Left cardiac atrium (tissue), 4 donors: Measurements from ENCODE around the gene PTGER1. TPM values are rescaled to one million over a fixed set of nuclear protein-coding genes. Genes with fewer than 3 reads are reported as not detected.
"Not testable (repeated sequence)": the region's sequence is repeated elsewhere in the genome, so short reads cannot be mapped to it uniquely, and the experiment has no call there.

ENCODE experiments used
- ATAC-seq, 2 donors: fragments of 200-7000 bp; cut with Tn5 transposase; one replicate each; pipeline ENCODE4 v1.9.1; 2020; ENCODE audit warnings: mild to moderate bottlenecking in 2 of 2, moderate library complexity in 2 of 2
- DNase-seq: peaks from one replicate; pipeline ENCODE4 v3.0.0-alpha.2; 2020
- intact Hi-C, 2 donors: fragments of 100-400 bp; cut with DNase I; formaldehyde crosslinking; loops; one replicate each; pipeline versions ENCODE4 v1.14.1 to v1.15.1; 2022 to 2023
- total RNA-seq, 2 donors: library from RNA; stranded (reverse); fragmentation: NEBNext Ultra II Directional; extraction: Animal tissue kit (Norgen Biotek cat#: 25700); gene quantifications; one replicate each; pipeline ENCODE4 v1.2.1, GENCODE V29; 2021
- donor health status: DM: no; HTN: yes; CAD: no.
- donor health status: DM: no; HTN: yes; CAD: no; lungs with severe emphysema.
- donor health status: DM: yes; HTN: yes; CAD: no.
- donor health status: Dilated cardiomyopathy.

Gene PTGER1
- total RNA-seq, 2 donors from 2014 or later = 0.24 to 0.97 TPM

DNA sequence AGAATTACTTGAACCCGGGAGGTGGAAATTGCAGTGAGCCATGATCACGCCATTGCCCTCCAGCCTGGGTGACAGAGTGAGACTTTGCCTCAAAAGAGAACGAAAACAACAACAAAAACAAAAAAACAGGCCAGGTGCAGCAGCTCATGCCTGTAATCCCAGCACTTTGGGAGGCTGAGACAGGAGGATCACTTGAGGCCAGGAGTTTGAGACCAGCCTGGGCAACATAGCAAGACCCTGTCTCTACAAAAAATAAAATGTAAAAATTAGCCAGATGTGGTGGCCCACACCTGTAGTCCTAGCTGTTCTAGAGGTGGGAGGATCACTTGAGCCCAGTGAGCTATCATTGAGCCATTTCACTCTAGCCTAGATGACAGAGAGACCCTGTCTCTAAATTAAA is 22.9 kb downstream of the PTGER1 start:
- ATAC-seq, intact Hi-C loops, DNase-seq: not testable (repeated sequence)

DNA sequence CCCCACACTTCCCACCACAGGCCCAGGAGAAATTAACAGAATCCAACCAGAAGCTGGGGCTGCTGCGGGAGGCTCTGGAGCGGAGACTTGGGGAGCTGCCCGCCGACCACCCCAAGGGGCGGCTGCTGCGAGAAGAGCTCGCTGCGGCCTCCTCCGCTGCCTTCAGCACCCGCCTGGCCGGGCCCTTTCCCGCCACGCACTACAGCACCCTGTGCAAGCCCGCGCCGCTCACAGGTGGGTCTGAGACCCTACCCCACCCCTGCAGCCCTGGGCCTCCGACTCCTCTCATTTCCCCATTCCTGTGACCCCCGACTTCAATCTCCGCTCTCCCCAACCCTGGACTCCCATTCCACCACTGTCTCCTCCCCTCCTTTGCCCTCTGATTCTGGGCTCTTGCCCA is 24.3 kb downstream of the PTGER1 start:
- DNase-seq (no peak), ATAC-seq (no peak)
- intact Hi-C loops = no loop called here

DNA sequence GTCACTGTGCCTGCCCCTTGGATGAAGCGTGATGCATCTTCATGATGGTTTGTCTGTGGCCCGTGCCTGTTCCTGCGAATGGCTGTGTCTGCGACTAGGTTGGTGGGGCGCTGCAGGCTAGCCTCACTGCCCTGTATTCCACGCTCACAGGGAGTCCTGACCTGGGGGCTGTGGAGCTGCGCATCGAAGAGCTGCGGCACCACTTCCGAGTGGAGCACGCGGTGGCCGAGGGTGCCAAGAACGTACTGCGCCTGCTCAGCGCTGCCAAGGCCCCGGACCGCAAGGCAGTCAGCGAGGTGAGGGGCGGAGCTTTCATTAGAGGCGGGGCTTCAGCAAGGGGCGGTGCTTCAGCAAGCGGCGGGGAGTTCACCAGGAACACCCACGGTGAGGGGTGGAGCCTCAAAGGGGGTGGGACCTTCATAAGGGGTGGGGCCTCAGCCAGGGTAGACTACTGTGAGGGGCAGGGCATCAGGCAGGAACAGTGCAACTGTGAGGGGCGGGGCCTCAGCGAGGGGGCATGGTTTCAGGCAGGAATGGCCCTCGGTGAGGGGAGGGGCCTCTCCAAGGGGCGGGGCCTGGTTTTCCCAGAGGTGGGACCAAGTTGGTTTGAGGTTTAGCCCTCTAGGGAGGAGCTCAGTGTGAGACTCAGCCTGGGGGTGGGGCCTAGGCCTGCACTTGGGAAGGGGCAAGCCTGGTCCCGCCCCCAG is 24.8 kb downstream of the PTGER1 start:
- intact Hi-C loops = no loop called here
- DNase-seq (peak; percentile 60), ATAC-seq (peak; percentile 12 to 61)

DNA sequence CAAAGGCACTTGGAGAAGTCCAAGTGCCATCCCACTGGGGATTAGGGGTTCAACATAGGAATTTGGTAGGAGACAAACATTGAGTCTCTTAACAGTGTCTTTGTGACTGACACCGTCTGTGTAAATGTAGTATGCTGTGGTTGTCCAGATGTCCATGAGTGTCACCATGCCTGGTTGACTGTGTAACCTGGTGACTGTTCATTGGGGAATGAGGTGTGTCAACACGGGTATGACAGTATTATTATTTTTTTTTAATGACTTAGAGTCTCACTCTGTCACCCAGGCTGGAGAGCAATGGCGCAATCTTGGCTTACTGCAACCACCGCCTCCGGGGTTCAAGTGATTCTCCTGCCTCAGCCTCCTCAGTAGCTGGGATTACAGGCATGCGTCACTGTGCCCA is 25.8 kb downstream of the PTGER1 start:
- intact Hi-C loops = no loop called here

DNA sequence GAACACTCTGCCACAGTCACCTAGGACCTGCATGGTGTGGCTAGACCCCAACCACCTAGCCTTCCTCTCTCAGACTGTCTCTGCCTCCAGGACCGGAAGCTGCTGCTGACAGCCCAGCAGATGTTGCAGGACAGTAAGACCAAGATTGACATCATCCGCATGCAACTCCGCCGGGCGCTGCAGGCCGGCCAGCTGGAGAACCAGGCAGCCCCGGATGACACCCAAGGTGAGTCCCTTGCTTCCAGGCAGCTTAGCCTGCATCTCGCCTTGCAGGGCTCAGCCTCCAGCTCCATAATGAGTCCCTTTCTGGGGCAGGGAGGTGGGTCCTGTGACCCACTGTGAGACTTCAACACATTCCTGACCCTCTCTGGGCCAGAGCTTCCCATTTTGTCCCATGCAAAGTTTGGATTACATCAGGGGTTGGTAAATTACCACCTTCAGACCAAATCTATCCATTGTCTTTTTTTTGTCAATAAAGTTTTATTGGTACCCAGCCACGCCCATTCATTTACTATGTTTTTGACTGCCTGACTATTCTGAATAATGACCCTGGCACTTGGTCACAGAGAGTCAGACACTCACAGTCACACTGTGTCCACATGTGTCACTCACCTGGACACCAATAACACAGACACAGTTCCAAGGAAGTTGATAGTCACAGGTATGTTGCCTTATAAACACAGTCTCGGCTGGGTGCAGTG is 28.7 kb downstream of the PTGER1 start:
- intact Hi-C loops = no loop called here
- no peak for DNase-seq
- ATAC-seq = no peak

More for the DNA sequence above, 25.8 kb downstream of the PTGER1 start:
- DNase-seq (no peak), ATAC-seq (no peak)

DNA sequence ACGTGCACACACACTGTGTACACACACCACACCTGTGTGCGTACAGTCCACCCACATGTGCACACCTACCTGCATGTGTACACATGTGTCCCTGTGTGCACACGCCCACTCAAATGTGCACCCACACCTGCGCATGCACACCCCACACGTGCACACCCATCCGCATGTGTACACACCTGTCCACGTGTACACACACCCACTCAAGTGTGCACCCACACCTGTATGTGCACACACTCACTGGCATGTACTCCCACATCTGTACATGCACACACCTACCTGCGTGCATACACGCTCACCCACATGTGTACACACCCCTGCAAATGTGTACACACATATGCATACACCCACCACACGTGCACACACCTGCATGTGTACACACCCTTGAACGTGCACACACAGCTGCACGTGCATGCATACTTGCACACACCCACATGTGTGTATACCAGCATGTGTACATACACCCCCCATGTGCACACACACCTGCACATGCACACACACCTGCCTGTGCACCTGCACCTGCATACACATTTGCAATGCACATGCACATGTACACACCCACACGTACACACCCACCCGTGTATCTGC is 31.4 kb downstream of the PTGER1 start:
- intact Hi-C loops = no loop called here
- no peak for DNase-seq
- ATAC-seq = no peak

DNA sequence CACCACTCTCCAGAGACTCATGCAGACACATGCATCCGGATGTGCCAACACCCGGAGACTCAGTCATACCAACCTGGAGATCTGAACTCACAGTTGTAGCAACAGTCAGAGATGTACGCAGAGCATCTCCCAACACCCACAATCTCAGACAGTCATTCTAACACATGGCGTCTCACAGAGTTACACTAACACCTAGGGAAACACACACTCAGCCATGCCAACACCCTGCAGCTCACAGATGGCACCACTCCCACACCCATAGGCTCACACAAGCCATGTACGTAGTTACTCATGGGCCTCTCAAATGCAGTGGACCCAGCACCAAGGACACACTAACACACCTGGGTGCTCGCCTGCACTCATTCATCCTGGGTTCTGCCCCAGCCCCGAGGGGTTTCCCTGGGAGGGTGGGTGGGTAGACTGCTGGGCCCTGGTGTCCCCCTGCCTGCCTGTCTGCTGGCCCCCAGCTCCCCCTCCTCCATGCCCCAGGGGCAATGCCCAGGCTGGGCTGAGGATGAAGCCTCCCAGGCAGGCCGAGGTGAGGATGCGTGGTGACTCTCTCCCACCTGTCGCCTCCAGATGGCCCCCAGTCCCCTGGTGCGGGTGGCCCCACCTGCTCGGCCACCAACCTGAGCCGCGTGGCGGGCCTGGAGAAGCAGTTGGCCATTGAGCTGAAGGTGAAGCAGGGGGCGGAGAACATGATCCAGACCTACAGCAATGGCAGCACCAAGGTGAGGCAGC is 32.1 kb downstream of the PTGER1 start:
- ATAC-seq (no peak), DNase-seq (no peak)
- intact Hi-C loops = no loop called here

DNA sequence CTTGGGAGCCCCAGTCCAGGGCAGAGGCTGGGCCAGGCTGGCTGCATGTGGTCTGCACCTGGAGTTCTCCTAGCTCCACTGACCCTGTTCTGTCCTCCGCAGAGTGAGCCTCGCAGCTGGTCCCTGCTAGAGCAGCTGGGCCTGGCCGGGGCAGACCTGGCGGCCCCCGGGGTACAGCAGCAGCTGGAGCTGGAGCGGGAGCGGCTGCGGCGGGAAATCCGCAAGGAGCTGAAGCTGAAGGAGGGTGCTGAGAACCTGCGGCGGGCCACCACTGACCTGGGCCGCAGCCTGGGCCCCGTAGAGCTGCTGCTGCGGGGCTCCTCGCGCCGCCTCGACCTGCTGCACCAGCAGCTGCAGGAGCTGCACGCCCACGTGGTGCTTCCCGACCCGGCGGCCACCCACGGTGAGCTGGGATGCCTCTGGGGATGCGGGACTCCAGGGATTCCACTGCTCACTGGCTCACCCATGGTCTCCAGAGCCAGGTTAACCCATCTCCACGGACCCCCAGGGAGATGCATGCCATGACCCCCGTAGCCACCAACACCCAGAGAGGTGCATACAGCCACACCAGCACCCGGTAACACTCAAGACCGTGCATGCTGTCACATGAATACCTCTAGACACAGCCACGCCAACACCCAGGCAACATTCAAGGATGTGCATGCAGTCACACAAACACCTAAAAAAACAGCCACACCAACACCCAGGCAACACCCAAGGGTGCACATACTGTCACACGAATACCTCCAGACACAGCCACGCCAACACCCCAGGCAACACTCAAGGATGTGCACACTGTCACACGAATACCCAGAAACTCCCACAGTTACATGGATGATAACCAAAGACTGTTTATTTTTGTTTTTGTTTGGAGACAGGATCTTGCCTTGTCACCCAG is 33.9 kb downstream of the PTGER1 start:
- peak in 1 of 2 donors; percentile 10 for ATAC-seq
- intact Hi-C loops = no loop called here
- DNase-seq = no peak

DNA sequence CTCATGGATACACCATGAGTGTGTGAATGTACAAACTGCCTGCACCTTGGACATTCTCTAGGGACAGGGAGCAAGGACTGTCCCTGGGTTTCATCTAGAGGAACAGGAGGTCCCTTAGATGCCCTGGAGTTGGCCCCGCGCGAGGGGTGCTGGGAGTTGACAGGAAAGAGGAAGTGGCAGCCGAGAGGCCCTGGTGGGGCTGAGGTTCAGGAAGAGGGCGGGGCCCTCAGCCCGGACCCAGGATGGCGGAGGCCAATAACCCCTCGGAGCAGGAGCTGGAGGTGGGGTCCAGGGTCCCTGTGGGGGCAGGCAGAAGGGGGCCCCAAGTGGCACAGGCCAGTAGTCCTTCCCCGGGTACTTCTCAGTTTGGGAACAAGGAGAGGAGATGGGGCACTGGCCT is 35.1 kb downstream of the PTGER1 start:
- peak; percentile 60 to 64 for ATAC-seq
- intact Hi-C loops = no loop called here
- peak; percentile 80 for DNase-seq

DNA sequence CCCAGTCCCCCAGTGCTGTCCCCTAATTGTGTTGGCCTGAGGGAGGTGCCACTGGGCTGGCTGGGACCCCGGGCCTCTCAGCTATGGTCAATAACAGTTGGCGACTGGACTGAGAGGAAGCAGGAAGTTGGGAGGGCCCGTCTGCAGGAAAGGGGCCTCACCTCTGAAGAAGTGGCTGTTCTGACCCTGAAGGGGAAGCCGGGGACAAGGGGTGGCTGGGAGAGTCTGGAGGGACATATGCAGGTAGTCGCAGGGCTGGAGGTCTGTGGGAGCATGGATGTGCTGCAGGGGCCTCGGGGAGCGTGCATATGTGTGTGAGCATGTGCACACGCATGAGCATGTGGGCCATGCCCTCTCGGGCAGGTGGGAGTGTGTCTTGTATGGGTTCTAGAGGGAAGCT is 36.1 kb downstream of the PTGER1 start:
- DNase-seq (no peak), ATAC-seq (no peak)
- intact Hi-C loops = no loop called here

DNA sequence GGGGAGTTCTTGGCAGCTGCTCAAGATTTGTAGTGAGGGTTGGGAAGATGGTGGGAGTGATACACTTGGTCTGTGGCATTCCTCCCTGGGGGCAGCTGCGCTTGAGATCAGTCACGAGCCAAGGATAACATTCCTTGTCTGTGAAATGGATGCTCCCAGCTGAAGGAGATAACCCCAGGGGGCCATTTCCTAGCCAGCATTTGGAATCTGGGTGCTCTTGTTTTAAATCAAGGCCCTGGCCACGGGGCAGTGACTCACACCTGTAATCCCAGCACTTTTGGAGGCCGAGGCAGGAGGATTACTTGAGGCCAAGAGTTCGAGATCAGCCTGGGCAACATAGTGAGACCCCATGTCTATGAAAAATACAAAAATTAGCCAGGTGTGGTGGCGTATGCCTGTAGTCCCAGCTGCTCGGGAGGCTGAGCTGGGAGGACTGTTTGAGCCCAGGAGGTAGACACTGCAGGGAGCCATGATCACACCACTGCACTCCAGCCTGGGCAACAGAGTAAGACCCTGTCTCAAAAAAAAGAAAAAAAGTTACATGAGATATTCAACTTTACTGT is 37.5 kb downstream of the PTGER1 start:
- ATAC-seq = no peak
- no peak for DNase-seq
- intact Hi-C loops = no loop called here

DNA sequence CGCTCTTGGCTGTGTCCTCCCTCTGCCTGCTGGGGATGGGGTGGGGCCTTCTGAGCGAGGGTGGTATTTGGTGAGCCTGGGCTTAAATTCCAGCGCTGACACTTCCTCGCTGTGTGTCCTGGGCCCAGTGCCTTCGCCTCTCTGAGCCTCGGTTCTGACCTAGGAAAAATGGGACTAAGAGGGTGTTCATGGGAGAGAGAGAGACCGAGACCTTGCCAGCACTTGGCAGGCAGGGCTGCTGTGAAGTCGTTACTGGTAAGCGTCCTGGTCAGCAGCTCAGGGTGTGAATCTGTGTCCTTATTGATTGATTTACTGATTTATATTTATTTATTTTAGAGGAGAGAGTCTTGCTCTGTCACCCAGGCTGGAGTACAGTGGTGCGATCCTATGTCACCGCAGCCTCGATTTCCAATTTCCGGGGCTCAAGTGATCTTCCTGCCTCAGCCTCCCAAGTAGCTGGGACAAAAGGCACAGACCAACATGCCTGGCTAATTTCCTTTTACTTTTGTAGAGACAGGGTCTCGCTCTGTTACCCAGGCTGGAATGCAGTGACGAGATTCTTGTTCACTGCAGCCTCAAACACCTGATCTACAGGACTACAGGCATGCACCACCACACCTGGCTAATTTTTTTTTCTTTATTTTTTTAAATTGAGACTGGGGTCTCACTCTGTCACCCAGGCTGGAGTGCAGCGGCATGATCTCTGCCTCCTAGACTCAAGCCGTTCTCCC is 39.7 kb downstream of the PTGER1 start:
- ATAC-seq (no peak), DNase-seq (no peak)
- intact Hi-C loops = no loop called here

DNA sequence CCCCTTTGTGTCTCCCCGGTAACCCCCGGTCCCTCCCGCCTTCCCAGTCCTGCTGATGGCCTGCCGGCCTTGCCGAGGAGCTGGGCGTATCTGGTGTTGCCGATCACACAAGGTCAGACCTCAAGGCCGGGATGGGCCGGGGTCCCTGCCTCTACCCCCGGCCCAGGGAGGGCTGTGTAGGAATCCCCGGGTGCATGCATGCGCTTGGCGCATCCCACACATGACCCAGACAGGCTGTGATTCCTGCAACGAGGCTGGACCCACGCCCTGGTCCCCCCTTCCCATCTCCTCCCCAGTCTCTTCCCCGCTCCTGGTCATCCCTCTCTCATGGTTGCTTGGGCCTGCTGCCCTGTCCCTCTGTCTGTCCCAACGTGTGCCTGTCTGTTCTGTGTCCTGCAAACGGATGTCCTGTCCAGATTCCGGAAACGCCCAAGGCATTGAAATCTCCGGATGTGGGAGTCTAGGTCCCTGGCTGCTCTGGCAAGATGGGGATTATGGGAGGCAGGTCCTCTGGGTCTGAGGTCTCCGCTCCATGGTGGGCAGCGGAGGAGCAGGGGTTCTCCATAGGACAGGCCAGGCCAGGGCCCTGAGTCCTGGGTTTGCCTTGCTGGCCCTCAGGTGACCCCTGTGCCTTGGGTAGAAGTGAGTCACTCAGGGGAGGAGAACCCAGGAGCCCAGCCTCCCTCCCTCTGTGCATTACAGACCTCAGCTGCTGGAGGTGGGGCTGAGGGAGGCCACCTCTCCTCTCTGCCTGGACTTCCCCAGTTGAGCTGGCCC is 40.4 kb downstream of the PTGER1 start:
- ATAC-seq (peak; percentile 39 to 88), DNase-seq (peak; percentile 81)
- intact Hi-C loops = no loop called here

DNA sequence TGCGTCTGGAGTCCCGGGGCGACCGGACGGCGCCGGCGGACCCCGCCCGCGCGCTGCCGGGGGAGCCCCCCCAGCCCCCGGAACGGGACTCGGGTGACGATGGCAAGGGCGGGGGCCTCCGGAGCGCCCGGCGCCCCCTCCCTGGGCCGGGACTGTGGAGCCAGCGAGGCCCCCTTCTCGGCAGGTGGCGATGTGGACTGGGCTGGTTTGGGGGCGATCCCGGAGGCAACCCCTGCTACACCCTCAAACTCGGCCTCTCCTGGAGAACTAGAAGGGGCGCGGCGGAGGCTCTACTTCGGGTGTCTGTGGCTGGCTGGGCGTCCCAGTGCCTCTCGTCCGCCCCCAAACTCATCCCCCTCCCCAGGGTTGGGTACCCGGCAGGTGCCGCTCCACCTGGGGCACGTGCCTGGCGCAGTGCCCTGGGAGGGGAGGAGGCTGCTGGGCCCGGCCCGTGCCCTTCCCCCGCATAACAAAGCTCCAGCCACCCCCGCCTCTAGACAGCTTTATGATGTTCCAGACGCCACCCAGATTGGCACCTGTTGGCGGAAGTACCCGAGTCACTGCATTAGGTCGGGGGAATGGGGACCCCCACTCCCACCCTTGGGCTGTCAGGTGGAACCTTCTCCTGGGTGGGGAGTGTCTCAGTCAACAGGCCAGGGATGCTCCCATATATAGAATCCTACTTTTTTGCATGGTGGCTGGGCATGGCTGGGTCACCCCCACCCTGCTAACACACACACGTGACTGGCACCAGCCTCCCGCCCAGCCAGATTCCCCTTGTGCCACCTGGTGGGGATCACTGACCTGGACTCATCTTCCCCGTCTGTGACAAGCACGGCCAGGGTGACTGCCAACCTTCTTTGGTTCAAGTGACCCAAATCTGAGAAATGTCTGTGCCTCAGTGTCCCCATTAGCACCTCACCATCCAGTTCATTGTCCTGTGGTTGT is 41.3 kb downstream of the PTGER1 start:
- intact Hi-C loops = no loop called here
- ATAC-seq (peak; percentile 12 to 19), DNase-seq (no peak)

DNA sequence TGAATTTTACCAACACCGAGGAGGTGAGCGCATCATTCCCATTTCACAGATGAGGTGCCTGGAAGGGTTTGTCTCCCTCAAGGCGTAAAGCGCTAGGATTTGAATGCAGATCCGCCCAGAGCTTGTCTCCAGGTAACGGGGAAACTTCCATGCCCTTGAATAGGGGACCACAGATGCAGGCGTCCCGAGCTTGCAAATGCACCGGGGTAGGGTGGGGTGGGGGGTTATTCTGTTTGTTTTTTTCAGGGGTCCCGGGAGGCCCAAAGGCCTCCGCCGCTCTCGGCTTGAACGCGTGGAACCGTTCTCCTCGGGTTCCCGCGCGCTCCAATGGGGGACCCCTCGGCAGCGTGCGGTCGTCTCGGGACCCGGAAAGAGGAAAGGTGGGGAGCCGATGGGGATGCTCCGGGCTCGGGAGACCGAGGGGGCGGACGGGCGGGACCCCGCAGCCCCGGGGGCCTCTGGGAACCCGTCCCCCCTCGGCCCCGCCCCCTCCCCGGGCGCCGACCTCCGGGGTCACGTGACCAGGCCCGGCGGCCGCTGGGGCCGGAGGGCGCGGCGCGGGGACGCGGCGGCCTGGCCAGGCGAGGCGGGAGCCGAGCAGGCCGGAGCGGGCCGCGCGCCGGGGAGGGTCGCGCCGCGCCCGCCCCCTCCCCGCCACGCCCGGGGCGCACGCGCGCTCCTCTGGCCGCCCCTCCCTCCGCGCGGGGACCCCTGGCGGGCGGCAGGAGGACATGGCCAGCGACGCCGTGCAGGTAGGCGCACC is 42.2 kb downstream of the PTGER1 start, which contains the start of gene PKN1:
TSS of gene PKN1 (plus strand) at position 516 of the 763 bp plus-strand sequence. CDS start at position 732, 216 bp downstream.
- intact Hi-C loops = no loop called here
- ATAC-seq = peak; percentile 55 to 84
- peak; percentile 79 for DNase-seq
